OCI-LY7 (cell line): Measurements from ENCODE around the gene DAZAP1. TPM values are rescaled to one million over a fixed set of nuclear protein-coding genes. Genes with fewer than 3 reads are reported as not detected.

Experiments used
- BruUV-seq: library from RNA; stranded (reverse); fragments of 400-500 nt; replicated peaks from 2 replicates; lab custom pipeline; 2021; lab: Mats Ljungman, UMichigan
- CTCF ChIA-PET: fragments of 300-600 bp; sonication (Branson Sonifier 250); formaldehyde crosslinking; loops from one replicate; lab custom pipeline; 2022; ENCODE audit warnings: antibody characterized with exemption; ENCODE audit not compliant: unreplicated experiment; lab: Charles Lee
- POLR2A ChIA-PET: fragments of 300-600 bp; sonication (Branson Sonifier 250); formaldehyde crosslinking; loops from one replicate; lab custom pipeline; 2022; ENCODE audit warnings: antibody characterized with exemption; lab: Charles Lee
- DNase-seq: peaks from one replicate; pipeline ENCODE4 v3.0.0-alpha.2; 2015; ENCODE audit warnings: low spot score
- H2AFZ ChIP-seq: fragments of 200-600 bp; sonication (generic), shearing (Covaris generic); 2 replicates; pipeline ENCODE4 v1.6.1; 2014; ENCODE audit warnings: mild to moderate bottlenecking, antibody characterized with exemption, low read length, moderate library complexity
- H3K27ac ChIP-seq: fragments of 200-600 bp; sonication (generic); 2 replicates; pipeline ENCODE4 v1.5.1; 2014; ENCODE audit warnings: mixed run types, low read depth, mild to moderate bottlenecking, moderate library complexity, low read length, inconsistent platforms; ENCODE audit not compliant: poor library complexity, severe bottlenecking
- H3K36me3 ChIP-seq: fragments of 200-600 bp; sonication (generic); 2 replicates; pipeline ENCODE4 v1.6.1; 2014; ENCODE audit warnings: mild to moderate bottlenecking, antibody characterized with exemption, low read length, moderate library complexity, mixed read lengths; ENCODE audit not compliant: insufficient read depth
- H3K4me1 ChIP-seq: fragments of 200-600 bp; sonication (generic); 2 replicates; pipeline ENCODE4 v1.5.1; 2014; ENCODE audit warnings: mild to moderate bottlenecking, low read length; ENCODE audit not compliant: insufficient read depth, poor library complexity, severe bottlenecking
- H3K4me2 ChIP-seq: fragments of 200-600 bp; sonication (generic); 2 replicates; pipeline ENCODE4 v1.6.1; 2014; ENCODE audit warnings: mild to moderate bottlenecking, low read length
- H3K4me3 ChIP-seq: fragments of 200-600 bp; sonication (generic); 2 replicates; pipeline ENCODE4 v1.5.1; 2014; ENCODE audit warnings: mild to moderate bottlenecking, low read depth, low read length; ENCODE audit not compliant: poor library complexity, severe bottlenecking
- H3K79me2 ChIP-seq: fragments of 200-600 bp; sonication (generic); 2 replicates; pipeline ENCODE4 v1.6.1; 2016; ENCODE audit warnings: low read depth, mild to moderate bottlenecking, low read length, moderate library complexity, mixed read lengths; ENCODE audit not compliant: insufficient read depth
- H3K9me2 ChIP-seq: fragments of 200-600 bp; sonication (generic); 2 replicates; pipeline ENCODE4 v1.6.1; 2016; ENCODE audit warnings: mild to moderate bottlenecking, low read length, mixed read lengths; ENCODE audit not compliant: insufficient read depth
- H3K9me3 ChIP-seq: fragments of 200-600 bp; sonication (generic); 2 replicates; pipeline ENCODE4 v1.6.1; 2014; ENCODE audit warnings: mild to moderate bottlenecking, mixed run types, low read length, mixed read lengths
- H4K20me1 ChIP-seq: fragments of 200-600 bp; sonication (generic); 2 replicates; pipeline ENCODE4 v1.6.1; 2014; ENCODE audit warnings: mild to moderate bottlenecking, antibody characterized with exemption, low read length, moderate library complexity, mixed read lengths; ENCODE audit not compliant: insufficient read depth
- EZH2phosphoT487 ChIP-seq: fragments of 200-600 bp; sonication (generic); IDR thresholded peaks from 2 replicates; pipeline ENCODE4 v1.6.1; 2018; ENCODE audit warnings: low read depth, borderline replicate concordance, mild to moderate bottlenecking, mixed run types, antibody characterized with exemption, low read length, moderate library complexity, mixed read lengths
- intact Hi-C: fragments of 100-400 bp; cut with micrococcal nuclease; formaldehyde crosslinking; loops from one replicate; pipeline ENCODE4 v1.10.0; 2022; ENCODE audit not compliant: unreplicated experiment
- total RNA-seq, 2 experiments: library from RNA; depleted of rRNA in 1 of 2; stranded (reverse); fragments of >200 nt in 1 of 2; shearing (Covaris generic) in 1 of 2; gene quantifications; 2 replicates each; pipeline ENCODE4 v1.2.3, GENCODE V29; 2014 to 2022
- TF ChIP-seq, protein P1 (sequence below): fragments of 200-600 bp; sonication (generic); conservative IDR thresholded peaks from 2 replicates; pipeline ENCODE4 v1.5.1; 2014; ENCODE audit warnings: mild to moderate bottlenecking, antibody characterized with exemption, low read length, moderate library complexity, mixed read lengths

DAZAP1 gene
- total RNA-seq, 2 experiments from 2014 or later = 170 to 373 TPM

DNA sequence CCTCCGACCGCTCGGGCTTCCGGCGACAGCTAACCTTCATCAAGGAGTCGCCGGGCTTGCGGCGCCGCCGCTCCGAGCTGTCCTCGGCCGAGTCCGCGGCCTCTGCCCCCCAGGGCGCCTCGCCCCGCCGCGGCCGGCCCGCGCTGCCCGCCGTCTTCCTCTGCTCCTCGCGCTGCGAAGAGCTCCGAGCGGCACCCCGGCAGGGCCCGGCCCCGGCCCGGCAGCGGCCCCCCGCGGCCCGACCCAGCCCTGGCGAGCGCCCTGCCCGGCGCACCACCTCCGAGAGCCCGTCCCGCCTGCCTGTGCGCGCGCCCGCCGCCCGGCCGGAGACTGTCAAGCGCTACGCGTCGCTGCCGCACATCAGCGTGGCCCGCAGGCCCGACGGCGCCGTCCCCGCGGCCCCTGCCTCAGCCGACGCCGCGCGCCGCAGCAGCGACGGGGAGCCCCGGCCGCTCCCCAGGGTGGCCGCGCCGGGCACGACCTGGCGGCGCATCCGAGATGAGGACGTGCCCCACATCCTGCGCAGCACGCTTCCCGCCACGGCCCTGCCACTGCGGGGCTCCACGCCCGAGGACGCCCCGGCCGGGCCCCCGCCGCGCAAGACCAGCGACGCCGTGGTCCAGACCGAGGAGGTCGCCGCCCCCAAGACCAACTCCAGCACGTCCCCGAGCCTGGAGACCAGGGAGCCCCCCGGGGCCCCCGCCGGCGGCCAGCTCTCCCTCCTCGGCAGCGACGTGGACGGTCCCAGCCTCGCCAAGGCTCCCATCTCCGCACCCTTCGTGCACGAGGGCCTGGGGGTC is 62.1 kb downstream of the DAZAP1 start:
- Histone ChIP-seq H3K36me3 (no peaks in the 10 kb centered on the region), H3K4me3 (no peak overlapping the region), H2AFZ (no peak overlapping the region), H3K4me2 (no peak overlapping the region), H3K4me1 (peaks cover 16% of the 10 kb centered on the region), H3K9me2 (no peaks in the 10 kb centered on the region), H3K79me2 (no peaks in the 10 kb centered on the region), H3K9me3 (no peaks in the 10 kb centered on the region), H3K27ac (no peak overlapping the region), H4K20me1 (peaks cover 7% of the 10 kb centered on the region; the same call in 1 of the 2 replicates)
- DNase-seq = no peak
- intact Hi-C loops = no loop called here
- POLR2A ChIA-PET = no interaction called here
- BruUV-seq = no TSS peak
- no peak for TF ChIP-seq EZH2phosphoT487
- TF ChIP-seq, protein P1, sequence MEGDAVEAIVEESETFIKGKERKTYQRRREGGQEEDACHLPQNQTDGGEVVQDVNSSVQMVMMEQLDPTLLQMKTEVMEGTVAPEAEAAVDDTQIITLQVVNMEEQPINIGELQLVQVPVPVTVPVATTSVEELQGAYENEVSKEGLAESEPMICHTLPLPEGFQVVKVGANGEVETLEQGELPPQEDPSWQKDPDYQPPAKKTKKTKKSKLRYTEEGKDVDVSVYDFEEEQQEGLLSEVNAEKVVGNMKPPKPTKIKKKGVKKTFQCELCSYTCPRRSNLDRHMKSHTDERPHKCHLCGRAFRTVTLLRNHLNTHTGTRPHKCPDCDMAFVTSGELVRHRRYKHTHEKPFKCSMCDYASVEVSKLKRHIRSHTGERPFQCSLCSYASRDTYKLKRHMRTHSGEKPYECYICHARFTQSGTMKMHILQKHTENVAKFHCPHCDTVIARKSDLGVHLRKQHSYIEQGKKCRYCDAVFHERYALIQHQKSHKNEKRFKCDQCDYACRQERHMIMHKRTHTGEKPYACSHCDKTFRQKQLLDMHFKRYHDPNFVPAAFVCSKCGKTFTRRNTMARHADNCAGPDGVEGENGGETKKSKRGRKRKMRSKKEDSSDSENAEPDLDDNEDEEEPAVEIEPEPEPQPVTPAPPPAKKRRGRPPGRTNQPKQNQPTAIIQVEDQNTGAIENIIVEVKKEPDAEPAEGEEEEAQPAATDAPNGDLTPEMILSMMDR = no peak
- CTCF ChIA-PET = no interaction called here

DNA sequence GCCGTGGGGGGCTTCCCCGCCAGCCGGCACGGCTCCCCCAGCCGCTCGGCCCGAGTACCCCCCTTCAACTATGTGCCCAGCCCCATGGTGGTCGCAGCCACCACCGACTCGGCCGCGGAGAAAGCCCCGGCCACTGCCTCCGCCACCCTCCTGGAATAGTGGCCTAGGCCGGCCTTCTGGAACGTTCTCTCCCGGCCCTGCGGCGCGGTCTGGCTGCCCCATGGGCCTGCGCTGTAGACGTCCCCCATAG is 62.6 kb downstream of the DAZAP1 start:
- no peaks in the 10 kb centered on the region for H3K79me2 ChIP-seq
- no peak overlapping the region for H2AFZ ChIP-seq
- H3K36me3 ChIP-seq = no peaks in the 10 kb centered on the region
- no peak overlapping the region for H3K4me3 ChIP-seq
- H3K27ac ChIP-seq = no peak overlapping the region
- CTCF ChIA-PET = no interaction called here
- H3K9me2 ChIP-seq = no peaks in the 10 kb centered on the region
- BruUV-seq = no TSS peak
- H4K20me1 ChIP-seq = peaks cover 7% of the 10 kb centered on the region; the same call in 1 of the 2 replicates
- no peaks in the 10 kb centered on the region for H3K9me3 ChIP-seq
- no peak for DNase-seq
- POLR2A ChIA-PET = no interaction called here
- intact Hi-C loops = no loop called here
- H3K4me2 ChIP-seq = no peak overlapping the region
- H3K4me1 ChIP-seq = peaks cover 16% of the 10 kb centered on the region
- TF ChIP-seq, protein P1 = no peak
- TF ChIP-seq EZH2phosphoT487 = no peak

DNA sequence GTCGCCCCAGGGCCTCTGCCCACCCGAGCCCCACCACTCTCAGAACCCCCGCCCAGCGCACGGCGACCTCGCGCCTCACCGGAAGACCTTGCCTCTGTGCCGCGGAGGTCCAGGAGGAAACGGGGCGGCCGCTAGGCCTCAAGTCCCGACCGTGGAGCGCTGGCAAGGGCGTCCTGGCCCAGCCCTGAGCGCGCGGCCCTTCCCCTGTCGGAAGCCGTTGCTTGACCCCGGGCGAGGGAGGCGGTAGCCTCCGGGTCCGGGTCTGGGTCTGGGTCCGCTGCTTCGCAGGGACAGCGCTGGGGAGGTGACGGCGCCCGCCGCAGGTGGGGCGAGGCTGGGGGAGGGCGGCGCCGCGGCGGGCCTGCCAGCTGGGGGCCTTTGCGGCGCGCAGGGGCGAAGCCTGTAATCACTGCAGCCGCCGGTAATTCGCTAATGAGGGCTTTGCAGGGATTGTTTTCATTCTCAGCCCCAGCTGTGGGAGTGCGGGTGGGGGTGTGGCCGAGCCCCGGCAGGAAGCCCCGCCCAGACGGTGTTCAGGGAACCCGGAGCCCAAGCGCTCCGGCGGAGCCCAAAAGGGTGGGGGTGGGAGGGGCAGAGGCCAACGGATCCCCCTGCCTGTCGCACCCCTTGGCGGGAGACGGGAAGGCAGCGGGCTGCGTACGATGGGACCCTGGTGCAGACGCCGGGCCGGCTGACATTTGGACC is 63.1 kb downstream of the DAZAP1 start:
- DNase-seq = peak; percentile 58
- Histone ChIP-seq H3K79me2 (no peaks in the 10 kb centered on the region), H3K27ac (no peak overlapping the region), H3K36me3 (0 out of 2 replicates have a peak, but pooled peaks cover 4% of the 10 kb centered on the region), H3K9me2 (no peaks in the 10 kb centered on the region), H4K20me1 (peaks cover 7% of the 10 kb centered on the region; the same call in 1 of the 2 replicates), H3K4me3 (peak overlapping the region; percentile 14), H2AFZ (no peak overlapping the region), H3K4me2 (peak overlapping the region; percentile 47), H3K9me3 (no peaks in the 10 kb centered on the region), H3K4me1 (peaks cover 16% of the 10 kb centered on the region)
- no TSS peak for BruUV-seq
- CTCF ChIA-PET = no interaction called here
- POLR2A ChIA-PET = no interaction called here
- intact Hi-C loops = no loop called here
- TF ChIP-seq, protein P1 = no peak
- no peak for TF ChIP-seq EZH2phosphoT487
